Esophagus mucosa (tissue), 1 donor: ENCODE measurements around the gene SLC22A6. TPM values are rescaled to one million over a fixed set of nuclear protein-coding genes. Genes with fewer than 3 reads are reported as not detected.

ENCODE experiments used
- ATAC-seq: fragments of 200-7000 bp; cut with Tn5 transposase; one replicate; pipeline ENCODE4 v1.9.1; 2020
- total RNA-seq: library from RNA; stranded (reverse); gene quantifications from one replicate; pipeline ENCODE4 v1.2.4, GENCODE V29; 2023
- donor health status: DM: yes; HTN: yes; CAD: no.

The SLC22A6 gene
- not detected for total RNA-seq

GRCh38 chr11:62984451-62984991, at the start of gene SLC22A6:
SLC22A6 (minus strand) TSS chr11:62984967; CDS start chr11:62984690, 277 bp downstream.
- ATAC-seq, result no peak

GRCh38 chr11:63032457-63032856, 47.7 kb upstream of the SLC22A6 start:
- ATAC-seq, result no peak

- ATAC-seq, result peak; percentile 93
Measured at GRCh38 chr11:63023841-63024648, 39.3 kb upstream of the SLC22A6 start.

GRCh38 chr11:63023222-63023814, 38.6 kb upstream of the SLC22A6 start:
- no peak for ATAC-seq

- ATAC-seq, result no peak
Measured at GRCh38 chr11:63022441-63022840, 37.7 kb upstream of the SLC22A6 start.

GRCh38 chr11:63020671-63021291, 36.0 kb upstream of the SLC22A6 start:
- ATAC-seq, result no peak

- no peak for ATAC-seq
Measured at GRCh38 chr11:63019506-63019905, 34.7 kb upstream of the SLC22A6 start.

- ATAC-seq, result no peak
Measured at GRCh38 chr11:63017306-63017974, 32.7 kb upstream of the SLC22A6 start.

GRCh38 chr11:63015521-63016215, 30.9 kb upstream of the SLC22A6 start, which contains the start of gene SLC22A8:
SLC22A8 (minus strand) TSS chr11:63015841; CDS start chr11:63014958, 883 bp downstream.
- ATAC-seq, result no peak

GRCh38 chr11:63014408-63015055, 29.8 kb upstream of the SLC22A6 start:
- ATAC-seq, result no peak

- no peak for ATAC-seq
Measured at GRCh38 chr11:63012839-63013238, 28.1 kb upstream of the SLC22A6 start.

GRCh38 chr11:63012430-63012829, 27.7 kb upstream of the SLC22A6 start:
- ATAC-seq, result no peak

GRCh38 chr11:63010934-63011439, 26.2 kb upstream of the SLC22A6 start:
- no peak for ATAC-seq

GRCh38 chr11:63007920-63008319, 23.2 kb upstream of the SLC22A6 start:
- no peak for ATAC-seq

- no peak for ATAC-seq
Measured at GRCh38 chr11:63001456-63001855, 16.7 kb upstream of the SLC22A6 start.

- ATAC-seq, result peak; percentile 58
Measured at GRCh38 chr11:62999649-63000048, 14.9 kb upstream of the SLC22A6 start.

- ATAC-seq, result no peak
Measured at GRCh38 chr11:62999156-62999555, 14.4 kb upstream of the SLC22A6 start.

- ATAC-seq, result no peak
Measured at GRCh38 chr11:62996271-62996670, 11.5 kb upstream of the SLC22A6 start.

GRCh38 chr11:62994775-62995174, 10.0 kb upstream of the SLC22A6 start:
- no peak for ATAC-seq

- no peak for ATAC-seq
Measured at GRCh38 chr11:62988276-62988675, 3.5 kb upstream of the SLC22A6 start.

GRCh38 chr11:62985041-62985750, 429 bp upstream of the SLC22A6 start:
- no peak for ATAC-seq
